ENCODE results near the gene MYADML2.

The MYADML2 gene

DNA sequence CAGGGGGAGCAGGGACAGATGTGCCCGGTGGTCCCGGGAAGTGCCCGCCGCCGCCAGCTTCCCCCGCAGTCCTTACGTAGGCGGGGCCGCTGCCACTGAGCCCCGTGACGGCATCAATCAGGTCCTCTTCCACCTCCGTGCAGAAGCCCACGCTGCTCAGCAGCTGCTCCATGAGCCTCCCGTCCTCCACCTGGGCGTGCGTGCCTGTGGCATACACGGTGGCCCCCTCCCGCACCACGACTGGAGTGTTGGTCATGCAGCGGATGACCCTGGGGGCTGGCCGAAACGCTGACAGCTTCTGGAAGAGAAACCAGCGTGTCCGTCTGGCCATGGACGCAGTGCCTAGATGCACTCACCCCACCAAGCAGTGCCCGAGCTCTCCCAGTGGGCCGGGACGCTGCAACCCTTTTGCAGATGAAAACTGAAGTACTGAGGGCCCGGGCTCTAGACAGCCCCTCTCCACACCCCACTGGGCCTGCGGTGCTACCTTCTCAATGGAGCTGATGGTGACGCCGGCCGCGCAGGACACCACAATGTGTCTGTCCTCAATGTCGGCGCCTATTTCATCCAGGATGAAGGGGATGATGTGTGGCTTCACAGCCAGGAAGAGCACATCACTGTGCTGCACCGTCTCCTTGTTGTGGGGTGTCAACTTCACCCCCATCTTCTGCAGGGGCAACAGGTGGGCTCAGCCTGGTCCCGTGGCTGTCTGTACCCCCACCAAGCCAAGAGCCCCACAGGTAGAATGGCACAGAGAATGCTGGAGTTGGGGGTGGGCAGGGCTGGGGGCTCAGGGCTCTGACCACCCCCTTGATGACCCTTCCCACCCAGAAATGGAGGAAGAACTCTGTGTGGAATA lies 12.0 kb downstream of the MYADML2 start:
- DNase-seq = no peak

DNA sequence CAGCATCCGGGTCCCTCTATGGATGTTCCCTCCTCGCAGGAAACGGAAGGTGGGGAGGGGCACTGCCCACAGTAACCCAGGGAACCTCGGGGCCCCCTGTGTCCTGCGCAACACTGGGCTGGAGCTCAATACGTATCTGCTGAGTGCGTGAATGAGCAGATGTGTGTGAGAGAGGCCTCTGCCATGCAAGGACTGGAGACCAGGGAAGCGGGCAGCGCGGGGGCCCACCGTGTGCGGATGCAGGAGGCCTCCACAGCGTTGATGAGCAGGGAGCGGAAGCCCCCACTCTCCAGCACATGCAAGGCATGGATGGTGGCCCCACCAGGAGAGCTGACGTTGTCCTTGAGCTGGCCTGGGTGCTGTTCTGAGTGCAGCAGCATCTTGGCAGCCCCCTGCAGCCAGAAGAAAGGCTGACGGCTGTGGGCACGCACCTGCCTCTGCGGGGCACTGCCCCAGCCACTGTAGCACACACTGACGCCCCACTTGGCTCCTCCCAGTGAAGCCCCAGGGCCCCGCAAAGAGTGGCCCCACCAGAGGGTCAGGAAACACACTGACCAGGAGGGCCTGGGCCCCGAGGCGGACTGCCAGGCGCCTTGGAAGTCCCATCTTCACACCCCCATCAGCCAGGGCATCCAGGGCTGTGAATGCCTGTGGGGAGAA lies 12.8 kb downstream of the MYADML2 start:
- no peak for DNase-seq

DNA sequence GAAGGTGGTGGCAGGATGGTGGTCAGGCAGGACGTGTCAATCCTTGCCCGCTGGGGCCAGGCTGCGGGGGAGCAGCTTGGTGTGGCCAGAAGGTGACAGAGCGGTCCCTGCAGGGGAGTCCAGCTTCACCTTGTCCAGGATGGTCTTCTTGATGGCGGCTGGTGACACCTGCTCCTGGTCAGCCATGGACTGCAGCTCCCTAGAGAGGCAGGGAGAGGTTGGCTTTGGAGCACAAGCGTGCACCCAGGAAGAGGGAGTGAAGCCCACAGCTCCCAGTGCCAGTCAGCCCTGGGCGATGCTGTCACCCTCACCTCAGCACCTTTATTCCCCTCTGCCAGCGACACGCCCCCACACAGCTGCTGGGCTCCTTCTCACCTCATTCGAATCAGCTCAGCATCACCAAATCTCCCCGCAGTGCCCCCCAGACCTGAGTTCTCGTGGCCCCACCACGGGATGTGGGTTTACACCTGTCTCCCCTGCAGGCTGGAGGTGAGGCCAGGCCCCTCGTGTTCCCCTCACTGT lies 13.8 kb downstream of the MYADML2 start:
- no peak for DNase-seq

DNA sequence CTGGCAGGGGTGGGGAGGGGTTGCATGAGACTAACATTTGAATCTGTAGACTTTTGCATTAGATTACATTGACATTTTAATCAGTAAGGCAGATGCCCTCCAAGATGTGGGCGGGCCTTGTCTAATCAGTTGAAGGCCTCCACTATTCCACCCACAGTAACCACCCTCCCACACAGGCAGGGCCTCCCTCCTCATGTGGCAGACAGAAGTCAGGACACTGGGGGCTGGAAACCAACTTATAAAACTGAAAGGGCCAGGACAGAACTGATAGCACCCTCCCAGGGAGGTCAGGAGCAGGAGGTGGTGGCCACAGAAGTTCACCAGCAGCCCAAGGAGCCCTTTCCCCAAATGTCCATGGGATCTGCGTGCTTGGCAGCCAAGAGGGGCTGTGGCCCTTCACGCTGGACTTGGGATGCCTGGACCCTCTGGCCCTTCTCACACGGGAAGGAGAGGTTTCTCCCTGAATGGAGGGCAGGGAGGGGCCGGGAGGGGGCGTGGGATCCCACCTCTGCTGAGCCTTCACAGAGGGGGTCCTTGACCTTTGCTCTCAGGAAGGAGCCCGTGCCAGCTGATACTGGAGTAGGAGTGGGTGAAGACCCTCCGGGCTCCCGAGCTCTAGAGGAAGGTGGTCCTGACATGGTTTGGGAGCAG lies 14.6 kb downstream of the MYADML2 start:
- DNase-seq = no peak

DNA sequence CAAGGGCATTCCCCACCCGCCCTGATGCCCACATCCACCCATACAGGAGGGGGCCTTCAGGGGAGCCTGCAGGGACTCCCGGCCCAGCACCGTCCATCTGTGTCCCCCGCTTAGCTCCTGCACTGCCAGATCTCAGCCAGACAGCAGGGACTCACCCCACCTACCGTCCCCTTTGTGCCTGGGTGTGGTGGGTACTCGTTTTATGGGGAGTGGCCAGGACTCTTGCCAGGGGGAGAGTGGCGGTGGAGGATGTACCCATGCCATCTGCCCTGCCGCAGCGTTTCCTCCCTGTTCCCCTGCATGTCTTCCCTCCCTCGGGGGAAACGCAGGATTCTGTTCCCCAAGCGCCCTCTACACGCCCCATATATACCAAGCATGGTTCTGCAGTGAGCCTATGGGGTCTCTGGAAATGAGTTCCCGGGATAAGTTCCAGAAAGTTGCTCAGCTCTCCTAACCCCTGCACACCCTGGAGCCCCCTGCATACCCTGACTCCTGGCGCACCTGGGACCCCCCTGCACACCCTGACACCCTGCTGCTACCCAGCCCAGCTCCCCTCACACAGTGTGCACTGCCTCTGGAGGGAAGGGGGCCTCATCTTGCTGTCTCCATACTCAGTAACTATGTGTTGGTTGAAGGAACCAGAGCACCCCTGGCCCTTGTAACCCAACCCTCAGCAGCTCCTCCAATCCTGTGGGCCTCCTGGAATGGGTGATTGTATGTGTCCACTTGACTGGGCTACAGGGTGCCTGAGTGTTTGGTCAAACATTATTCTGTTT lies 15.3 kb downstream of the MYADML2 start:
- no peak for DNase-seq

DNA sequence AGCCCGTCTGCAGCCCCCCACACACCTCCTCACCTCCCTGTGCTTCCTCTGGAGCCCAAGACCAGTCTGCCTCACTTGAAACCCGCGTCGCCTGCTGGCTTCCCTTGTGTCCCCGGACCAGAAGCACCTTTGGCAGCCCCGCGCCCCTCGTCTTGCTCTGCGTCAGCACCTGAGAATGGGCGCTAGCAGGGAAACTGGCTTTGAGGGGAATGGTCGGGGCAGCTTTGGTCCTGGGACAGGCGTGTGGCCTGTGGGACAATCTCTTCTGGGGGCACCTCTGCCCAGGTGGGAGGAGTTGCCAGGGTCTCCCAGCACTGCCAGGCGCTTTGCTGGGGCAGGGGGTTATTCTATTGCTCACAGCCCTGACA lies 15.9 kb downstream of the MYADML2 start:
- DNase-seq = no peak

GRCh38 chr17:81930142-81931125 lies 16.6 kb downstream of the MYADML2 start:
- no peak for DNase-seq

DNA sequence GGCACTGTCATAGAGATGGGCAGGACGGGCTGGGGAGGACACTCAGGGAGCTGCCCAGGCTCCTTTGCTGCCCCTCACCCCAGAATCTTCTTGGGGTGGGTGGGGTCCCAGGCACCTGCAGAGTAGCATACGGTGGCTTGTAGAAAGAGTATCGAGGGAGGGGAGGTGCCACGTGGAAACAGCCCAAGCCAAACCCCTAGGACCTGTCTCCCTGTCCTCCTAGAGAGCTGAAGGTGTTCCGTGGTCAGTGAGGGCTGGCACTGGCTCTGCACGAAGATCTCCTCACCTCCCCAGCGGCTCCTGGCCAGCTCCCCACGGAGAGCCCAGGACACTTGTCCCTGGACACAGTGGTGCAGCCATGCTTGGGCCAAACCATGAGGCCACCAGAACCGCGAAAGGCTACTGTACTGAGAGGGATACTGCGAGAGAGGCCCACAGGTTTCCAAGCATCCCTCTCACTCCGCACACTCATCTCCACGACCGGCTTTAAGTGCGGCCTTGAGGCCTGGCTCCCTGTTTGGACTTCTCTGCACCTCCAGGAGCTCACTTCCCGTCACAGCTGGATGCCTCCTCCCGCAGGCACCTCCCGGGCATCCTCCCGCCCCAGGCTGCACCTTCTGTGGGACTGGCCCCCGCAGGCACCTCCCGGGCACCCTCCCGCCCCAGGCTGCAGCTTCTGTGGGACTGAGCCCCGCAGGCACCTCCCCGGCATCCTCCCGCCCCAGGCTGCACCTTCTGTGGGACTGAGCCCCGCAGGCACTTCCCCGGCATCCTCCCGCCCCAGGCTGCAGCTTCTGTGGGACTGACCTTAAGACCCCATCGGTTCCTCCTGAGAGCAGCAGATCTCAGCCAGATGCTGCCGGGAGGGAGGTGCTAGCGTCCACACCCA lies 17.5 kb downstream of the MYADML2 start:
- DNase-seq = no peak

DNA sequence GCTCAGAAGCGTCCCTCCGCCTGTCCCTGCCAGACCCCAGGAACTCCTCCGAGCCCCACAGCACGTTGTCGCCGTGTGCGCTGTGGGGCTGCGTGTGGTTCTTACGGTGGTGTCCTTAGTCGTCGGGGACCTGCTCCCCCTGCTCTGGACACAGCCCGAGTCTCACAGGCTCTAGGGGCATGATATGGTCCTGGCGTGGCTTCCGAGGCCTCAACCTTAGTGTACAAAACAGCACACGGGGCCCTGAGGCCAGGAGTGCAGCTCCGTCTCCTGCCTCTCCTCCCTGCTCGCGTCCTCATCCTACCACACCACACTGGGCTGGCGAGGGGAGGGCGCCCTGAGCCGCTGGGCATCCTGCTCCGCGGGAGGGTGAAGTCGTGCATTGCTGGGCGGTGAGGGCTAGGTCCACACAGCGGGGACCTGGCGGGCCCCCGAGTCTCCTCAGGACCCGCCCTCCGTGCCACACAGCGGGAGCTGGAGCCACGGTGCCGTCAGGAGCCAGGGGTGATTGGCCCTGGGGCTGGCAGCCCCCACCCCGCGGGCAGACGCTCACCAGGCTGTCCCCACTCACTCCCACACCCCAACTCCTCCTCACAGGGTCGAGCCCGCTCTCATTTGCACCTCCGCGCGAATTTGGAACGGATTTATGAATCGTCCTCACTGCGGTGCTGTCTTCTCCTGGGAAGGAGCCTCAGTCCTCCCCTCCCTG lies 18.3 kb downstream of the MYADML2 start:
- DNase-seq = no peak

- DNase-seq = peak; percentile 83
Observed at GRCh38 chr17:81927653-81928543, 19.1 kb downstream of the MYADML2 start, which contains the start of gene MAFG. MAFG (minus strand) TSS chr17:81927735; CDS start chr17:81923185, 4,550 bp downstream.

DNA sequence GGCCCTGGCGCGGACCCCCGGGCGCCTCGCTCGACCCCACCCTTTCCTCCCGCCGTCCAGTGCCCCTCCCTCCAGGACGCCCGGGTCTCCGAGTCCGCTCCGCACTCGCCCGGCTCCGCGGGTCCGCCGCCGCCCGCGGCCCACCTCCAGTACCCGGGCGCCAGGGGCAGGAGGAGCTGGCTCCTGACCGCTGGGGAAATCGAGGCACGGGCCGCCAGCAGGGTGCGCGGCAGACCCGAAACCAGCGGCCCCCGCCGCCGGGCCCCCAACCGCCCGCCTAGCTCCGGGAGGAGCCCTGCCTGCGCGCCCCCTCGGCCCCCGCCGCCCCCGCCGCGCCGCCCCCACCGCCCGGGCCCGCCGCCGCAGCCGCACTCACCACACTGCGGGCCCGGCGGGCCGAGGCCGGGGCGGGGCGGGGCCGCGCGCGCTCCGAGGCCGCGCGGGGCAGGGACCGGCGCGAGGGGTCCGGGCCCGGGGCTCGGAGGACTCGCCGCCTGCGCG lies 19.8 kb downstream of the MYADML2 start:
- DNase-seq = peak; percentile 37

- DNase-seq = peak; percentile 75
Observed at GRCh38 chr17:81926451-81927151, 20.4 kb downstream of the MYADML2 start.

- DNase-seq = no peak
Observed at GRCh38 chr17:81925860-81926450, 21.1 kb downstream of the MYADML2 start.

GRCh38 chr17:81924557-81925532 lies 22.2 kb downstream of the MYADML2 start:
- peak; percentile 18 for DNase-seq

DNA sequence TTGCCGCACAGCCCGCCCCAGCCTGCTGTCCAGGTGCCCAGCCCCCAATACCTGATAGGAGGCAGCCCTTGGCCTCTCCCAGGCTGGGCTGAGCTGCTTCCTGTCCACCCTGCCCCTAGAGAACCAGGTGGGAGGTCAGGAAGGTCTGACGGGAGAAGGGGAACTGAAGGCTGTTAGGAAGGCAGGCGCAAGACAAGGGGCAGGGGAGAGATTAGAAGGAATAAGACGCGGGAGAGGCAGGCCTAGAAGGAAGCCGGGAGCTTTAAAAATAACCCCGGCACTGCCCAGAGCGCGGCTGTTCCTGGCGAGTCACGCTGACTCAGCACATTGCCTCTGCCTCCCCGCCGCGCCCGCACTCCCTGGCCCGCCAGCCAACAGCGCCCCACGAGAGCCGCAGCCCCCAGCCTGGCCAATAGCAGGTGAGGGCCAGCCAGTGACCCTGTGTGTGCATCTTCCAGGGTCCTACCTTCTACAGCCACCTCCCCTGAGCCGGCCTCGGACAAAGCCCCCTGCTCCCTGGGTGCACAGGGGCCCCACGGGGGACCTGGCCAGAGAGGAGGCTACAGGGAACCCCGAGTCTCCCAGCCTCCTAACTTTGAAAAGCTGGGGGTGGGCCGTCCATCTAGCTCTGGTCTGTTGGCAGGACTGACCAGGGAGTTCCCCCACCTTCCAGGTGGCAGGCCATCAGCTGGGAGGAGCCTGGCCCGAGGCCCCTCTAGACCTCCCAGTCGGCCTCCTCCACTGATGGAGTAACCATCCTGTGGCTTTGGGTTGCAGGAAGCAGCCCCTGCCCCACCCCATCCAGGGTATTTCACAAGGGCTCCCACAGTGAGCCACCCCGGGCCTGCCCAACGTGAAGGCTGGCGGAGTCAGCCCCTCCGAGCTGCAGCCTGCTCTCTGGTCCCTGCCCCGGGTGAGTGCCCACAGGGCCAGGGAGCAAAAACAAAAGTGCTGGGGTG lies 23.5 kb downstream of the MYADML2 start:
- DNase-seq = no peak

All from stimulated activated naive CD4-positive, alpha-beta T cell treated with Interleukin-2 at 50 U/mL for 16 hours (primary cell).